IMR-90 (cell line): Measurements from ENCODE around the gene MRM1. TPM values are rescaled to one million over a fixed set of nuclear protein-coding genes. Genes with fewer than 3 reads are reported as not detected.

Source experiments
- ATAC-seq: fragments of 200-7000 bp; cut with Tn5 transposase; 2 replicates; pipeline ENCODE4 v1.9.1; 2020; ENCODE audit warnings: low read depth, mild to moderate bottlenecking, moderate library complexity
- BruUV-seq: library from RNA; stranded (reverse); fragments of 400-500 nt; replicated peaks from 2 replicates; lab custom pipeline; 2021; lab: Mats Ljungman, UMichigan
- CTCF ChIA-PET: fragments of 300-600 bp; formaldehyde crosslinking; extraction: SDS; loops from one replicate; lab custom pipeline; 2021; ENCODE audit warnings: antibody characterized with exemption; lab: Yijun Ruan, JAX
- POLR2A ChIA-PET: fragments of 300-600 bp; sonication (Branson Sonifier 250); formaldehyde crosslinking; loops from one replicate; lab custom pipeline; 2022; ENCODE audit warnings: antibody characterized with exemption; ENCODE audit not compliant: unreplicated experiment; lab: Charles Lee
- DNase-seq: peaks from one replicate; pipeline ENCODE4 v3.0.0; 2013
- H2AFZ ChIP-seq: replicated peaks from 2 replicates; pipeline ENCODE3; 2013; ENCODE audit warnings: low read length, mild to moderate bottlenecking; ENCODE audit not compliant: poor library complexity
- H2AK5ac ChIP-seq: 2 replicates; pipeline ENCODE4 v1.6.1; 2013; ENCODE audit warnings: low read depth, low read length, inconsistent platforms
- H2AK9ac ChIP-seq: replicated peaks from 2 replicates; pipeline ENCODE3; 2013; ENCODE audit warnings: mild to moderate bottlenecking, low read depth, low read length, moderate library complexity; ENCODE audit not compliant: poor library complexity
- H2BK120ac ChIP-seq: 2 replicates; pipeline ENCODE4 v1.6.1; 2013; ENCODE audit warnings: low read depth, low read length, inconsistent platforms
- H2BK15ac ChIP-seq: 3 replicates; pipeline ENCODE4 v1.6.1; 2013; ENCODE audit warnings: low read depth, low read length, inconsistent platforms
- H2BK20ac ChIP-seq: 2 replicates; pipeline ENCODE4 v1.6.1; 2013; ENCODE audit warnings: low read depth, mild to moderate bottlenecking, inconsistent platforms, low read length, moderate library complexity
- H2BK5ac ChIP-seq: 2 replicates; pipeline ENCODE4 v1.6.1; 2013; ENCODE audit warnings: mild to moderate bottlenecking, low read depth, low read length, inconsistent platforms; ENCODE audit not compliant: poor library complexity, severe bottlenecking
- H3K14ac ChIP-seq: replicated peaks from 2 replicates; pipeline ENCODE4 v1.6.1; 2013; ENCODE audit warnings: low read depth, low read length, inconsistent platforms
- H3K18ac ChIP-seq: 2 replicates; pipeline ENCODE4 v1.6.1; 2013; ENCODE audit warnings: low read depth, low read length, control low read depth
- H3K23ac ChIP-seq: 2 replicates; pipeline ENCODE4 v1.6.1; 2013; ENCODE audit warnings: low read depth, low read length, inconsistent platforms
- H3K27ac ChIP-seq: 2 replicates; pipeline ENCODE4 v1.5.1; 2013; ENCODE audit warnings: mild to moderate bottlenecking, control low read depth, low read length; ENCODE audit not compliant: insufficient read depth
- H3K27me3 ChIP-seq: 2 replicates; pipeline ENCODE4 v1.6.1; 2013; ENCODE audit warnings: low read length; ENCODE audit not compliant: control insufficient read depth, insufficient read depth
- H3K36me3 ChIP-seq: 2 replicates; pipeline ENCODE4 v1.6.1; 2013; ENCODE audit warnings: low read length, mixed read lengths; ENCODE audit not compliant: control insufficient read depth, insufficient read depth
- H3K4ac ChIP-seq: 2 replicates; pipeline ENCODE4 v1.6.1; 2013; ENCODE audit warnings: low read depth, low read length, inconsistent platforms
- H3K4me1 ChIP-seq: 2 replicates; pipeline ENCODE4 v1.6.1; 2013; ENCODE audit warnings: low read length, mixed read lengths; ENCODE audit not compliant: control insufficient read depth, insufficient read depth
- H3K4me2 ChIP-seq: 2 replicates; pipeline ENCODE4 v1.6.1; 2013; ENCODE audit warnings: low read depth, mild to moderate bottlenecking, control low read depth, low read length, moderate library complexity
- H3K4me3 ChIP-seq: 2 replicates; pipeline ENCODE4 v1.5.1; 2013; ENCODE audit warnings: low read depth, mild to moderate bottlenecking, control low read depth, low read length, moderate library complexity; ENCODE audit not compliant: insufficient read depth
- H3K56ac ChIP-seq: 2 replicates; pipeline ENCODE4 v1.6.1; 2013; ENCODE audit warnings: low read length, inconsistent platforms; ENCODE audit not compliant: insufficient read depth; ENCODE audit errors: extremely low read depth
- H3K79me1 ChIP-seq, 2 experiments: 2 replicates each; pipeline ENCODE4 v1.6.1; 2013; ENCODE audit warnings: low read length in 2 of 2, inconsistent platforms in 1 of 2, low read depth in 1 of 2
- H3K9ac ChIP-seq: 2 replicates; pipeline ENCODE4 v1.6.1; 2013; ENCODE audit warnings: low read depth, low read length, control low read depth
- H3K9me1 ChIP-seq: 2 replicates; pipeline ENCODE4 v1.6.1; 2013; ENCODE audit warnings: low read length, inconsistent platforms; ENCODE audit not compliant: insufficient read depth
- H3K9me3 ChIP-seq: 2 replicates; pipeline ENCODE4 v1.6.1; 2013; ENCODE audit warnings: low read length; ENCODE audit not compliant: control insufficient read depth, insufficient read depth
- H4K20me1 ChIP-seq: 2 replicates; pipeline ENCODE4 v1.6.1; 2013; ENCODE audit warnings: low read length, inconsistent platforms; ENCODE audit not compliant: insufficient read depth
- H4K5ac ChIP-seq: 2 replicates; pipeline ENCODE4 v1.6.1; 2013; ENCODE audit warnings: mild to moderate bottlenecking, low read depth, low read length, control low read depth
- H4K8ac ChIP-seq, 2 experiments: 2 replicates each; pipeline ENCODE4 v1.6.1; 2013; ENCODE audit warnings: low read depth in 2 of 2, low read length in 2 of 2, control low read depth in 1 of 2, inconsistent platforms in 1 of 2
- H4K91ac ChIP-seq: 2 replicates; pipeline ENCODE4 v1.6.1; 2013; ENCODE audit warnings: low read depth, low read length, inconsistent platforms; ENCODE audit not compliant: insufficient read depth
- BHLHE40 ChIP-seq: fragments of 150-350 bp; IDR thresholded peaks from 2 replicates; pipeline ENCODE4 v1.6.1; 2016; ENCODE audit warnings: mild to moderate bottlenecking, low read depth, low read length
- CEBPB ChIP-seq: IDR thresholded peaks from 2 replicates; pipeline ENCODE4 v1.6.1; 2012; ENCODE audit warnings: low read depth, low read length, improper control_type of control experiment
- CHD1 ChIP-seq: IDR thresholded peaks from 2 replicates; pipeline ENCODE4 v1.6.1; 2012; ENCODE audit warnings: low read depth, low read length, improper control_type of control experiment
- CTCF ChIP-seq: conservative IDR thresholded peaks from 2 replicates; pipeline ENCODE4 v1.5.1; 2012; ENCODE audit warnings: mild to moderate bottlenecking, low read depth, low read length, improper control_type of control experiment
- ELK1 ChIP-seq: fragments of 150-350 bp; IDR thresholded peaks from 2 replicates; pipeline ENCODE4 v1.6.1; 2016; ENCODE audit warnings: low read depth, mild to moderate bottlenecking, low read length, moderate library complexity, borderline replicate concordance
- FOS ChIP-seq: fragments of 150-350 bp; IDR thresholded peaks from 2 replicates; pipeline ENCODE4 v1.6.1; 2016; ENCODE audit warnings: low read depth, low read length
- MAFK ChIP-seq: IDR thresholded peaks from 2 replicates; pipeline ENCODE4 v1.6.1; 2012; ENCODE audit warnings: low read depth, low read length, improper control_type of control experiment
- MAZ ChIP-seq: IDR thresholded peaks from 2 replicates; pipeline ENCODE4 v1.6.1; 2012; ENCODE audit warnings: low read depth, mild to moderate bottlenecking, low read length, improper control_type of control experiment, moderate library complexity, borderline replicate concordance
- MXI1 ChIP-seq: IDR thresholded peaks from 2 replicates; pipeline ENCODE4 v1.6.1; 2012; ENCODE audit warnings: low read depth, mild to moderate bottlenecking, low read length, moderate library complexity, borderline replicate concordance
- NFE2L2 ChIP-seq: fragments of 150-350 bp; IDR thresholded peaks from 2 replicates; pipeline ENCODE4 v1.6.1; 2016; ENCODE audit warnings: low read depth, mild to moderate bottlenecking, low read length
- POLR2A ChIP-seq: IDR thresholded peaks from 2 replicates; pipeline ENCODE4 v1.6.1; 2012; ENCODE audit warnings: mild to moderate bottlenecking, low read depth, low read length
- RAD21 ChIP-seq: IDR thresholded peaks from 2 replicates; pipeline ENCODE4 v1.6.1; 2012; ENCODE audit warnings: low read length, improper control_type of control experiment
- RCOR1 ChIP-seq: IDR thresholded peaks from 2 replicates; pipeline ENCODE4 v1.6.1; 2012; ENCODE audit warnings: mild to moderate bottlenecking, low read length, improper control_type of control experiment; ENCODE audit not compliant: insufficient replicate concordance
- RFX5 ChIP-seq: IDR thresholded peaks from 2 replicates; pipeline ENCODE4 v1.8.0; 2012; ENCODE audit warnings: low read depth, mild to moderate bottlenecking, low read length, moderate library complexity
- SMC3 ChIP-seq: fragments of 150-350 bp; IDR thresholded peaks from 2 replicates; pipeline ENCODE4 v1.6.1; 2016; ENCODE audit warnings: low read depth, mild to moderate bottlenecking, antibody characterized with exemption, low read length, moderate library complexity
- USF2 ChIP-seq: fragments of 150-350 bp; IDR thresholded peaks from 2 replicates; pipeline ENCODE4 v1.6.1; 2017; ENCODE audit warnings: mild to moderate bottlenecking, antibody characterized with exemption, low read length, low read depth
- WGBS, 2 experiments: methylation state at CpG; one replicate each; pipeline versions ENCODE4 v1.1.5 to v1.1.7; 2013; ENCODE audit warnings: missing lambda C conversion rate in 2 of 2; ENCODE audit not compliant: insufficient read length in 1 of 2; ENCODE audit errors: extremely low coverage in 2 of 2; 5-methylcytosine and 5-hydroxymethylcytosine counted together
- dilution Hi-C: fragments of 300-500 bp; cut with HindIII; formaldehyde crosslinking; loops from one replicate; pipeline ENCODE4 v1.14.3; 2018; ENCODE audit warnings: low sequenced_read_pairs; ENCODE audit not compliant: unreplicated experiment
- in situ Hi-C: fragments of 300-500 bp; cut with MboI; formaldehyde crosslinking; loops from 3 replicates; pipeline ENCODE4 v1.14.3; 2019; ENCODE audit warnings: low sequenced_read_pairs, inconsistent platforms, mixed read lengths
- intact Hi-C: fragments of 100-400 bp; cut with micrococcal nuclease; formaldehyde crosslinking; loops from 2 replicates; pipeline ENCODE4 v1.10.0; 2022
- polyA plus RNA-seq, 3 experiments: library from polyadenylated mRNA; depleted of rRNA; stranded (reverse); fragments of >200 nt; gene quantifications; 2 replicates each; pipeline ENCODE4 v1.2.3, GENCODE V29; 2012; ENCODE audit warnings: low replicate concordance in 1 of 3
- total RNA-seq: library from RNA; depleted of rRNA; stranded (reverse); fragments of >200 nt; gene quantifications from 2 replicates; pipeline ENCODE4 v1.2.3, GENCODE V29; 2012

Gene MRM1
- total and polyA plus RNA-seq, 2 of the 4 experiments (the other 2 are of a cell fraction) = 2.2 to 5.3 TPM

GRCh38 chr17:36586138-36586537 lies 15.2 kb upstream of the MRM1 start:
- H4K5ac ChIP-seq = no peak overlapping the region
- H3K27ac ChIP-seq = no peak overlapping the region
- ATAC-seq (no peak), DNase-seq (no peak)
- H3K14ac ChIP-seq = no peak overlapping the region
- no peaks in the 10 kb centered on the region for H3K9me3 ChIP-seq
- H3K4me2 ChIP-seq = no peak overlapping the region
- no peak overlapping the region for H3K4me3 ChIP-seq
- H3K4me1 ChIP-seq = no peaks in the 10 kb centered on the region; the same call in none of the 2 replicates
- H2BK15ac ChIP-seq = no peak overlapping the region
- no CpG with 5 or more reads among the region's 2 CpGs for WGBS, 2 experiments
- H3K9ac ChIP-seq = no peak overlapping the region
- H4K91ac ChIP-seq = no peak overlapping the region
- no peak overlapping the region for H3K56ac ChIP-seq
- H3K4ac ChIP-seq = no peak overlapping the region
- no peak overlapping the region for H2BK5ac ChIP-seq
- ChIA-PET CTCF (no interaction called here), POLR2A (no interaction called here)
- in situ Hi-C loops (no loop called here), dilution Hi-C loops (no loop called here), intact Hi-C loops (no loop called here)
- peaks cover 45% of the 10 kb centered on the region for H3K36me3 ChIP-seq
- peaks cover 32 to 41% of the 10 kb centered on the region in 2 experiments for H3K79me1 ChIP-seq
- H4K8ac ChIP-seq = no peak overlapping the region
- no peaks in the 10 kb centered on the region for H3K27me3 ChIP-seq
- no peak overlapping the region for H2BK20ac ChIP-seq
- no peak overlapping the region for H2AK5ac ChIP-seq
- no peak overlapping the region for H3K18ac ChIP-seq
- H3K23ac ChIP-seq = no peak overlapping the region
- no peak overlapping the region for H2BK120ac ChIP-seq
- TF ChIP-seq USF2 (no peak), BHLHE40 (no peak), MAZ (no peak), CEBPB (no peak), NFE2L2 (no peak), FOS (no peak), RAD21 (no peak), ELK1 (no peak), CTCF (no peak), SMC3 (no peak), POLR2A (no peak), MAFK (no peak), RCOR1 (no peak), RFX5 (no peak), CHD1 (no peak), MXI1 (no peak)
- BruUV-seq = no TSS peak
- no peak overlapping the region for H2AK9ac ChIP-seq
- peaks cover 10% of the 10 kb centered on the region; the same call in 1 of the 2 replicates for H4K20me1 ChIP-seq
- no peak overlapping the region for H2AFZ ChIP-seq
- H3K9me1 ChIP-seq = 0 out of 2 replicates have a peak, but pooled peaks cover under 1% of the 10 kb centered on the region
